ENCODE measurements around the gene APOBEC3A. TPM values are rescaled to one million over a fixed set of nuclear protein-coding genes. Genes with fewer than 3 reads are reported as not detected.

APOBEC3A gene
- total RNA-seq (ENCODE audit: low replicate concordance), result not detected in 2 replicates

GRCh38 chr22:38957046-38957770 lies at the start of gene APOBEC3A:
Gene APOBEC3A, plus strand, starts transcription at chr22:38957609. Its CDS starts 83 bp downstream, at chr22:38957692.
- H3K4me3 ChIP-seq (ENCODE audit: low read depth, low read length), result no peak within 1 kb of the TSS
- no peak for DNase-seq (ENCODE audit: low read depth)
- TF ChIP-seq CTCF (IDR thresholded peaks at IDR 0.05; ENCODE audit: insufficient read depth, low read length), result no peak

GRCh38 chr22:38907767-38908166 lies 49.6 kb upstream of the APOBEC3A start:
- no peak overlapping the region for H3K4me3 ChIP-seq (ENCODE audit: low read depth, low read length)
- DNase-seq (ENCODE audit: low read depth), result no peak
- TF ChIP-seq CTCF (IDR thresholded peaks at IDR 0.05; ENCODE audit: insufficient read depth, low read length), result no peak

GRCh38 chr22:38911434-38911833 lies 46.0 kb upstream of the APOBEC3A start:
- H3K4me3 ChIP-seq (ENCODE audit: low read depth, low read length), result no peak overlapping the region
- DNase-seq (ENCODE audit: low read depth), result no peak
- no peak for TF ChIP-seq CTCF (IDR thresholded peaks at IDR 0.05; ENCODE audit: insufficient read depth, low read length)

GRCh38 chr22:38919631-38920190 lies 37.7 kb upstream of the APOBEC3A start:
- no peak for TF ChIP-seq CTCF (IDR thresholded peaks at IDR 0.05; ENCODE audit: insufficient read depth, low read length)
- peak; percentile 28 for DNase-seq (ENCODE audit: low read depth)
- H3K4me3 ChIP-seq (ENCODE audit: low read depth, low read length), result no peak overlapping the region

- H3K4me3 ChIP-seq (ENCODE audit: low read depth, low read length), result no peak overlapping the region
- TF ChIP-seq CTCF (IDR thresholded peaks at IDR 0.05; ENCODE audit: insufficient read depth, low read length), result no peak
- DNase-seq (ENCODE audit: low read depth), result no peak
Measured at GRCh38 chr22:38921120-38921519, 36.3 kb upstream of the APOBEC3A start.

GRCh38 chr22:38921806-38922205 lies 35.6 kb upstream of the APOBEC3A start:
- no peak for DNase-seq (ENCODE audit: low read depth)
- no peak for TF ChIP-seq CTCF (IDR thresholded peaks at IDR 0.05; ENCODE audit: insufficient read depth, low read length)
- H3K4me3 ChIP-seq (ENCODE audit: low read depth, low read length), result no peak overlapping the region
